ENCODE data around the gene TMEM220. TPM values are rescaled to one million over a fixed set of nuclear protein-coding genes. Genes with fewer than 3 reads are reported as not detected.

Gene TMEM220
- total and polyA plus RNA-seq, 5 donors from 2014 or later = 0.15 to 3.1 (median 2.0) TPM

DNA sequence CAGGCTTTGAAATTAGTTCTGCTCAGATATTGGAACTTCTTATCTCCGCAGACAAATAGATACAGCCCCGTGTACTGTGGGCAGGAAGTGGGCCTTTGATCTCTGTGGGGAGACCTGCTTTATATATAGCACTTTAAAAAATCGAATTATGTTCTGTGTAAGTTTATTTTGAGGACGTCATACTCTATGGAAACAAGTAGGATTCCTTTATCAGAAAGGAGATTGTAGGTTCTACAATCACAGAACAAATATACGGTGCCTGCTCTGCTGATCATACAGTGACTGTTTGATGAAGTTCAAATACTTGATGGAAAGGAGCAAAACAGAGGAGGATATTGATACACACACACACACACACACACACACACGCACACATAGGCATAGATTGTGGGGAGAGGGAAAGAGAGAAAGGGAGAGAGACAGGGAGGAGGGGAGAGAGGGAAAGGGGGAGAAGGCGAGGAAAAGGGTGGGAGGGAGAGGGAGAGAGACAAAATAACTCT, 14.7 kb upstream of the TMEM220 start:
- H3K4me3 ChIP-seq (ENCODE audit: low read depth, low read length) = peak overlapping the region; percentile 3
- ATAC-seq (ENCODE audit: low read depth in 2 of 2) = peak; percentile 85 to 86
- H3K27me3 ChIP-seq (ENCODE audit: control insufficient read depth, insufficient read depth, low read length) = no peaks in the 10 kb centered on the region

DNA sequence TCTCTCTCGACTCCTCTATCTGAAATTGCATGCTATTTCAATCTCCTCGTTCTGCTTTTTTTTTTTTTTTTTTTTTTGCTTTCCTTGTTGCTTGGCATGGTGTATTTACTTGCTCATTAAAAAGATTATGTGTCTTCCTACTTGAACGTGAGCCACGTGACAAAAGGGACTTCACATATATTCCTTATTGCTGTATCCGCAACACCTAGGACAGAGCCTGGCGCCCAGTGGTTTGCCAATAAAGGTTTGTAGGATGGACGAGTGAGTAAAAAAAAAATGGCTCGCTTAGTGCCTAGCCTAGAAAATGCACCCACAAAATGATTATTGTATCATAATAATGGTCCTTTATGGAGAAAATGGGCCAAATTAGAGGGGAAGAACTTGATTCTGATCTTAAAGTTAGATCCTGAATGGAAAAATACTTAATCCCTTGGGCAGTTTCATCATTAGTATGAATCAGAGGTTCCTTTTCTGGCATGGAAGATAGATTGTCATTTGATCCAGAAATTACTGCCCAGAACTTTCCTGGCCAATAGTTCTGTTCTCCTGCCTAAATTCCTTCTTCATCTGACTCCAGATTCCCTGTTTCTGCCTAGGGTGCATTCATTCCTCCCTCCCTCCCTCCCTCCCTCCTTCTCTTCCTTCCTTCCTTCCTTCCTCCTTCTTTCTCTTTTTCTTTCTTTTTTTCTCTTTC, 13.6 kb upstream of the TMEM220 start:
- H3K9me3 Mint-ChIP-seq = peaks cover 0 to 2% (median 0%) of the 10 kb centered on the region in 7 donors
- no peak overlapping the region for H3K4me3 ChIP-seq (ENCODE audit: low read depth, low read length)
- no peak overlapping the region for H3K4me3 Mint-ChIP-seq

More for the DNA sequence above, 14.7 kb upstream of the TMEM220 start:
- Histone ChIP-seq H3K36me3 (ENCODE audit: control insufficient read depth, insufficient read depth, low read length) (no peaks in the 10 kb centered on the region), H3K9me3 (ENCODE audit: control insufficient read depth in 2 of 2, low read length in 2 of 2) (no peaks in the 10 kb centered on the region), H3K27ac (ENCODE audit: insufficient read depth, low read length, poor library complexity, severe bottlenecking) (no peak overlapping the region), H3K4me1 (ENCODE audit: control insufficient read depth, insufficient read depth, low read length, poor library complexity, severe bottlenecking) (peaks cover 5% of the 10 kb centered on the region)
- Mint-ChIP-seq H3K27ac (peak overlapping the region; percentile 22 to 83 (median 37)), H3K36me3 (no peaks in the 10 kb centered on the region), H3K9me3 (peaks cover 0 to 2% (median 0%) of the 10 kb centered on the region in 7 donors), H3K4me3 (peak overlapping the region in 3 of 4 donors; percentile 44 to 66 (median 61)), H3K27me3 (peaks cover 16% of the 10 kb centered on the region), H3K4me1 (peaks cover 0 to 13% (median 8%) of the 10 kb centered on the region in 4 donors)
- DNase-seq = peak in 2 of 3 donors; percentile 55 to 56

DNA sequence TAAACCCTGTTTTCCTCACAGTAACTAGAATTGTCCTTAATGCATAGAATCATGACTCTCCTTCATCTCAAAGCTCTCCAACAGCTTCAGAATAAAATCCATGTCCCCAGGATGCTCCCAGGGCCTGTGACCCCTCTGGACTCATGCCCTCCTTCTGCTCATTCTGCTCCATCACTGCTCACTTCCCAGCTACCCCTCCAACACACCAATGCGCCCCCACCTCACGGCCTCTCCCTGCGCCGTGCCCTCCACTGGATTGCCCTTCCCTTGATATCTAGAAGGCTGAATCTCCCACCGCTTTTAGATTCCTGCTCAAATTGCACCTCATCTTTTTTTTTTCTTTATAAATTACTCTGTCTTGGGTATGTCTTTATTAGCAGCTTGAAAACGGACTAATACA, 12.6 kb upstream of the TMEM220 start:
- H3K27ac Mint-ChIP-seq = no peak overlapping the region
- peaks cover 0 to 1% (median 0%) of the 10 kb centered on the region in 7 donors for H3K9me3 Mint-ChIP-seq
- no peaks in the 10 kb centered on the region for H3K9me3 ChIP-seq (ENCODE audit: control insufficient read depth in 2 of 2, low read length in 2 of 2)
- peaks cover 5% of the 10 kb centered on the region for H3K4me1 ChIP-seq (ENCODE audit: control insufficient read depth, insufficient read depth, low read length, poor library complexity, severe bottlenecking)
- no peaks in the 10 kb centered on the region for H3K36me3 Mint-ChIP-seq
- DNase-seq (no peak), ATAC-seq (ENCODE audit: low read depth in 2 of 2) (no peak)
- peaks cover 4% of the 10 kb centered on the region for H3K27me3 ChIP-seq (ENCODE audit: control insufficient read depth, insufficient read depth, low read length)
- no peak overlapping the region for H3K4me3 ChIP-seq (ENCODE audit: low read depth, low read length)
- no peak overlapping the region for H3K4me3 Mint-ChIP-seq
- no peaks in the 10 kb centered on the region for H3K36me3 ChIP-seq (ENCODE audit: control insufficient read depth, insufficient read depth, low read length)
- H3K27me3 Mint-ChIP-seq = peaks cover 14% of the 10 kb centered on the region
- no peak overlapping the region for H3K27ac ChIP-seq (ENCODE audit: insufficient read depth, low read length, poor library complexity, severe bottlenecking)
- peaks cover 0 to 13% (median 7%) of the 10 kb centered on the region in 4 donors for H3K4me1 Mint-ChIP-seq

More for the DNA sequence above, 13.6 kb upstream of the TMEM220 start:
- peaks cover 5% of the 10 kb centered on the region for H3K4me1 ChIP-seq (ENCODE audit: control insufficient read depth, insufficient read depth, low read length, poor library complexity, severe bottlenecking)
- H3K27me3 ChIP-seq (ENCODE audit: control insufficient read depth, insufficient read depth, low read length) = peaks cover 2% of the 10 kb centered on the region
- Mint-ChIP-seq H3K36me3 (no peaks in the 10 kb centered on the region), H3K4me1 (peaks cover 0 to 13% (median 8%) of the 10 kb centered on the region in 4 donors), H3K27me3 (peaks cover 16% of the 10 kb centered on the region), H3K27ac (no peak overlapping the region)
- ATAC-seq (ENCODE audit: low read depth in 2 of 2) (no peak), DNase-seq (no peak)
- H3K36me3 ChIP-seq (ENCODE audit: control insufficient read depth, insufficient read depth, low read length) = no peaks in the 10 kb centered on the region
- no peak overlapping the region for H3K27ac ChIP-seq (ENCODE audit: insufficient read depth, low read length, poor library complexity, severe bottlenecking)
- no peaks in the 10 kb centered on the region for H3K9me3 ChIP-seq (ENCODE audit: control insufficient read depth in 2 of 2, low read length in 2 of 2)

DNA sequence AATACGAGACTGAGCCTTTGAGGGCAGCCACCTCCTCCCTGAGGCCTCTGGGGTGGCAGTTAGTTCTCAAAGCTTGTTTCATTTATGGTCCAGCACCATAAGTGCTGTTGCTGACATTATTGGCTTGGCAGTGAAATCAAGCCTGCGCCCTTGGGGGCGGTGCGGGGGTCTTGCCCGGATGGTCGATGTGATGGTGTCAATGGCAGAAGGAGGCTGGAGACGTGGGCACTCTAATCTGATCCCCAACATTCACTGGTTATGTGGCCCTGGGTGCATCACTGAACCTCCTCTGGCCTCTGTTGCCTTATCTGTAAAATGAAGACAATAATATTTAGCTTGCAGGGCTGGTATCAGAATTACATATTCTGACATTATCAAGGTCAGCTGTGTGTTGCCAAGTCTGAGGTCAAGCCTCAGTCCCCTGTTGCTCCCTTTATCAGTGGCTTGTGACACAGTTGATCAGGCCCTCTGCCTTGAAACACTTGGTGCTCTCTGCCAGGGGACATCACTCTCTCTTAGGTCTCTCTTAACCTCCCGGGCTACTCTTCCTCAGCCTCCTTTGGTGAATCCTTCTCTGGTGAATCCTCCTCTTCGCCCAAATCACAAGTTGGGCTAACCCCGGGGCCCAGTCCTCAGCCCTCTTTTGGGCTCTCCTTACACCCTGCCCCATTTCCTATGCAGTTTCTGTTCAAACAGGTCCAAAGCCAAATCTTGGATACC, 11.8 kb upstream of the TMEM220 start:
- Mint-ChIP-seq H3K4me1 (peaks cover 0 to 17% (median 9%) of the 10 kb centered on the region in 4 donors), H3K27me3 (peaks cover 16% of the 10 kb centered on the region), H3K27ac (peak overlapping the region in 2 of 3 donors; percentile 47 to 70), H3K9me3 (peaks cover 0 to 1% (median 0%) of the 10 kb centered on the region in 7 donors), H3K36me3 (no peaks in the 10 kb centered on the region), H3K4me3 (no peak overlapping the region)
- Histone ChIP-seq H3K4me3 (ENCODE audit: low read depth, low read length) (no peak overlapping the region), H3K27ac (ENCODE audit: insufficient read depth, low read length, poor library complexity, severe bottlenecking) (no peak overlapping the region), H3K36me3 (ENCODE audit: control insufficient read depth, insufficient read depth, low read length) (no peaks in the 10 kb centered on the region), H3K9me3 (ENCODE audit: control insufficient read depth in 2 of 2, low read length in 2 of 2) (no peaks in the 10 kb centered on the region), H3K4me1 (ENCODE audit: control insufficient read depth, insufficient read depth, low read length, poor library complexity, severe bottlenecking) (peaks cover 5% of the 10 kb centered on the region), H3K27me3 (ENCODE audit: control insufficient read depth, insufficient read depth, low read length) (peaks cover 4% of the 10 kb centered on the region)
- DNase-seq = no peak
- no peak for ATAC-seq (ENCODE audit: low read depth in 2 of 2)

DNA sequence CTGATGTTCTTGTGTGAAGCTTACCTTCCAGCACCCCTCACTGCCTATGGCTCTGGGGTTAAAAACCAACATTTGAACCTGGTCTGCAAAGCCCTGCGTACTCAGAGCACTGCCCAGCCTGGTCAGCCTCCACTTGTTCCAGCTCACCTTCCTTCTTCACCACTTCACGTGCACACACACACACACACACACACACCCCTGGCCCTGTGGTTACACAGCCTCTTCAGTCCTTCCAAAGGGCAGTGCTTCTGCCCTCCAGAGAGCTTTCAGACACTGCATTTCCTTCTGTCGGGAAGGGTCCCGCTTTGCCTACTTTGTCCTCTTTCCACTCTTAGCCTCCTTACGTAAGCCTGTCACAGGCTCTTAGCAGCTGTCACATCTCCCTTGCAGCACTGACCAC, 9.6 kb upstream of the TMEM220 start:
- peaks cover 5% of the 10 kb centered on the region for H3K4me1 ChIP-seq (ENCODE audit: control insufficient read depth, insufficient read depth, low read length, poor library complexity, severe bottlenecking)
- H3K36me3 ChIP-seq (ENCODE audit: control insufficient read depth, insufficient read depth, low read length) = no peaks in the 10 kb centered on the region
- DNase-seq (no peak), ATAC-seq (ENCODE audit: low read depth in 2 of 2) (no peak)
- H3K4me3 ChIP-seq (ENCODE audit: low read depth, low read length) = no peak overlapping the region
- H3K27ac ChIP-seq (ENCODE audit: insufficient read depth, low read length, poor library complexity, severe bottlenecking) = no peak overlapping the region
- Mint-ChIP-seq H3K27me3 (peaks cover 13% of the 10 kb centered on the region), H3K36me3 (no peaks in the 10 kb centered on the region), H3K9me3 (peaks cover 0 to 1% (median 0%) of the 10 kb centered on the region in 7 donors), H3K4me3 (no peak overlapping the region), H3K4me1 (peaks cover 0 to 10% (median 5%) of the 10 kb centered on the region in 4 donors), H3K27ac (peak overlapping the region in 1 of 3 donors; percentile 28)
- H3K9me3 ChIP-seq (ENCODE audit: control insufficient read depth in 2 of 2, low read length in 2 of 2) = no peaks in the 10 kb centered on the region
- H3K27me3 ChIP-seq (ENCODE audit: control insufficient read depth, insufficient read depth, low read length) = peaks cover 4% of the 10 kb centered on the region

DNA sequence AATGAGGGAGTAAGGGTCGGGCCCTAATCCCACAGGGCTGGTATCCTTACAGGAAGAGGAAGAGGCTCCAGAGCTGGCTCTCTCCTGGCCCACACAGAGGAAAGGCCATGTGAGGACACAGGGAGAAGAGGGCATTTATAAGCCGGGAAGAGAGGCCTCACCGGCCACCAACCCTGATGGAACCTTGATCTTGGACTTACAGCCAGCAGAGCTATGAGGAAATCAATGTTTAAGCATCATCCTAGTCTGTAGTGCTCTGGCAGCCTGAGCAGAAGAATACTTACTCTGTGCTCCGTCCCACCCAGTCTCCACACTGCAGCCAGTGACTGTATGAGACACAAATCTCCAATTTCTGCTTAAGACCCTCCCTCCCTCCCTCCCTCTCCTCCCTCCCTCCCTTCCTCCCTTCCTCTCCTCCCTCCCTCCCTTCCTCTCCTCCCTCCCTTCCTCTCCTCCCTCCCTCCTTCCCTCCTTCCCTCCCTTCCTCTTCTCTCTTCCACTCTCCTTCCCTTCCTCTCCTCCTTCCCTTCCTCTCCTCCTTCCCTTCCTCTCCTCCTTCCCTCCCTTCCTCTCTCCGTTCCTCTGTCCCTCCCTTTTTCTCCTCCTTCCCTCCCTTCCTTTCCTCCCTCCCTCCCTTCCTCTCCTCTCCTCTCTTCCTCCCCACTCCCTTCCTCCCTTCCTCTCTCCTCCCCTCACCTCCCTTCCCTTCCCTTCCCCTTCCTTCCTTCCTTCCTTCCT, 8.9 kb upstream of the TMEM220 start:
- H3K36me3 ChIP-seq (ENCODE audit: control insufficient read depth, insufficient read depth, low read length) = no peaks in the 10 kb centered on the region
- peaks cover 16% of the 10 kb centered on the region for H3K27me3 Mint-ChIP-seq
- no peaks in the 10 kb centered on the region for H3K4me1 ChIP-seq (ENCODE audit: control insufficient read depth, insufficient read depth, low read length, poor library complexity, severe bottlenecking)
- H3K9me3 ChIP-seq (ENCODE audit: control insufficient read depth in 2 of 2, low read length in 2 of 2) = no peaks in the 10 kb centered on the region
- H3K4me3 ChIP-seq (ENCODE audit: low read depth, low read length) = no peak overlapping the region
- H3K9me3 Mint-ChIP-seq = peaks cover 0 to 1% (median 0%) of the 10 kb centered on the region in 7 donors
- H3K36me3 Mint-ChIP-seq = no peaks in the 10 kb centered on the region
- DNase-seq = no peak
- no peak overlapping the region for H3K4me3 Mint-ChIP-seq
- no peak for ATAC-seq (ENCODE audit: low read depth in 2 of 2)
- no peak overlapping the region for H3K27ac Mint-ChIP-seq
- peaks cover 6% of the 10 kb centered on the region for H3K27me3 ChIP-seq (ENCODE audit: control insufficient read depth, insufficient read depth, low read length)
- peaks cover 0 to 5% (median 3%) of the 10 kb centered on the region in 4 donors for H3K4me1 Mint-ChIP-seq
- H3K27ac ChIP-seq (ENCODE audit: insufficient read depth, low read length, poor library complexity, severe bottlenecking) = no peak overlapping the region

DNA sequence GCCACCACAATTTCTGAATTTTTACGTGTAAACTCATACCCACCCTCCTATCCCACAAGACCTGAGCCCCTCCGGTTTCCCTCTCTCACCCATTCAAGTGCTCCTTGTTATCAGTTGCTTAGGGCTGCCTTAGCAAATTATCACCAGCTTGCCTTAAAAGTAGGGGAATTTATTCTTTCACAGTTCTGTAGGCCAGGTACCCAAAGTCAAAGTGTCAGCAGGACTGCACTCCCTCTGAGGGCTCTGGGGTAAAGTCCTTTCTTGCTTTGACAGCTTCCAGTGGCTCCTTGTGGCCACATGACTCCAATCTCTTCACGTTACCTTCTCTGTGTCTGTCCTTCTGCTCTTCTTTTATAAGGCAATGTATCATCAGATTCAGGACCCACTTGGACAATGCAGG, 7.9 kb upstream of the TMEM220 start:
- H3K4me1 ChIP-seq (ENCODE audit: control insufficient read depth, insufficient read depth, low read length, poor library complexity, severe bottlenecking) = no peaks in the 10 kb centered on the region
- no peak overlapping the region for H3K4me3 Mint-ChIP-seq
- peaks cover 8% of the 10 kb centered on the region for H3K27me3 ChIP-seq (ENCODE audit: control insufficient read depth, insufficient read depth, low read length)
- no peaks in the 10 kb centered on the region for H3K36me3 ChIP-seq (ENCODE audit: control insufficient read depth, insufficient read depth, low read length)
- H3K4me1 Mint-ChIP-seq = peaks cover 0 to 5% (median 3%) of the 10 kb centered on the region in 4 donors
- no peak overlapping the region for H3K27ac Mint-ChIP-seq
- H3K36me3 Mint-ChIP-seq = no peaks in the 10 kb centered on the region
- H3K9me3 Mint-ChIP-seq = peaks cover 0 to 1% (median 0%) of the 10 kb centered on the region in 7 donors
- ATAC-seq (ENCODE audit: low read depth in 2 of 2) = no peak
- no peak overlapping the region for H3K27ac ChIP-seq (ENCODE audit: insufficient read depth, low read length, poor library complexity, severe bottlenecking)
- no peak overlapping the region for H3K4me3 ChIP-seq (ENCODE audit: low read depth, low read length)
- no peaks in the 10 kb centered on the region for H3K9me3 ChIP-seq (ENCODE audit: control insufficient read depth in 2 of 2, low read length in 2 of 2)
- peaks cover 23% of the 10 kb centered on the region for H3K27me3 Mint-ChIP-seq
- DNase-seq = no peak

All from CD4-positive, CD25-positive, alpha-beta regulatory T cell (primary cell).